K562 (cell line): ENCODE data around the gene PPP2R3B. TPM values are rescaled to one million over a fixed set of nuclear protein-coding genes. Genes with fewer than 3 reads are reported as not detected.
A peak's percentile ranks its signal among the peaks of the same experiment; 100 is the strongest.

Source experiments
- ATF4 ChIP-seq: fragments of 450-650 bp; formaldehyde crosslinking; IDR thresholded peaks from 2 replicates; pipeline ENCODE4 v1.4.0; 2022; ENCODE audit warnings: mild to moderate bottlenecking, moderate library complexity
- BCL6 ChIP-seq: fragments of 250-450 bp; sonication (Bioruptor Pico); IDR thresholded peaks from 2 replicates; pipeline ENCODE4 v1.4.0; 2020
- CHD7 ChIP-seq: fragments of 200-600 bp; sonication (generic); IDR thresholded peaks from one replicate; pipeline ENCODE4 v1.6.1; 2012; ENCODE audit warnings: mild to moderate bottlenecking, low read depth, low read length, inconsistent platforms
- SMAD1 ChIP-seq: fragments of 150-350 bp; IDR thresholded peaks from 2 replicates; pipeline ENCODE4 v1.6.1; 2014; ENCODE audit warnings: low read length, low read depth; ENCODE audit not compliant: partially characterized antibody
- SMARCA5 ChIP-seq: fragments of 450-650 bp; IDR thresholded peaks from 2 replicates; pipeline ENCODE4 v1.6.1; 2016
- ZBTB2 ChIP-seq: fragments of 450-650 bp; IDR thresholded peaks from 2 replicates; pipeline ENCODE4 v1.6.1; 2016; ENCODE audit warnings: antibody characterized with exemption
- ZNF79 ChIP-seq: fragments of 250-450 bp; sonication (Bioruptor Pico); IDR thresholded peaks from 2 replicates; pipeline ENCODE4 v1.4.0; 2020; ENCODE audit warnings: low read depth, mild to moderate bottlenecking, moderate library complexity
- polyA plus RNA-seq, 8 experiments: library from polyadenylated mRNA; depleted of rRNA in 4 of 8; stranded (reverse) in 5 of 8; unstranded in 3 of 8; fragments of >200 nt; fragmentation: Nextera tagmentation in 2 of 8; fragmentation: Illumina TruSeq in 1 of 8; extraction: Ambion mirVana in 2 of 8; extraction: Trizol in 1 of 8; gene quantifications; 2 replicates each; pipeline versions ENCODE4 v1.2.1 to v1.2.3, GENCODE V29; 2011 to 2014; ENCODE audit warnings: inconsistent platforms in 1 of 8, missing spikeins in 1 of 8
- total RNA-seq, 7 experiments: library from RNA; depleted of rRNA in 6 of 7; stranded (reverse); fragments of >200 nt in 6 of 7; fragmentation: Illumina TruSeq in 2 of 7; extraction: Trizol in 2 of 7; gene quantifications; 2 replicates each; pipeline versions ENCODE4 v1.2.1 to v1.2.3, GENCODE V29; 2011 to 2021; ENCODE audit warnings: low replicate concordance in 1 of 7
- TF ChIP-seq, protein P1 (sequence below): sonication (generic); formaldehyde crosslinking; IDR thresholded peaks from 2 replicates; pipeline ENCODE4 v1.8.1; 2023; ENCODE audit warnings: mild to moderate bottlenecking, missing genetic modification reagents
- TF ChIP-seq, protein P2 (sequence below): fragments of 150-350 bp; conservative IDR thresholded peaks from 2 replicates; pipeline ENCODE4 v1.6.1; 2014; ENCODE audit warnings: low read length

PPP2R3B gene
- total and polyA plus RNA-seq, 9 of the 15 experiments (the other 6 are each of a cell fraction or from before 2014, with no cell fraction given): 0.04 to 18.2 (median 8.2) TPM; not detected in 1

DNA sequence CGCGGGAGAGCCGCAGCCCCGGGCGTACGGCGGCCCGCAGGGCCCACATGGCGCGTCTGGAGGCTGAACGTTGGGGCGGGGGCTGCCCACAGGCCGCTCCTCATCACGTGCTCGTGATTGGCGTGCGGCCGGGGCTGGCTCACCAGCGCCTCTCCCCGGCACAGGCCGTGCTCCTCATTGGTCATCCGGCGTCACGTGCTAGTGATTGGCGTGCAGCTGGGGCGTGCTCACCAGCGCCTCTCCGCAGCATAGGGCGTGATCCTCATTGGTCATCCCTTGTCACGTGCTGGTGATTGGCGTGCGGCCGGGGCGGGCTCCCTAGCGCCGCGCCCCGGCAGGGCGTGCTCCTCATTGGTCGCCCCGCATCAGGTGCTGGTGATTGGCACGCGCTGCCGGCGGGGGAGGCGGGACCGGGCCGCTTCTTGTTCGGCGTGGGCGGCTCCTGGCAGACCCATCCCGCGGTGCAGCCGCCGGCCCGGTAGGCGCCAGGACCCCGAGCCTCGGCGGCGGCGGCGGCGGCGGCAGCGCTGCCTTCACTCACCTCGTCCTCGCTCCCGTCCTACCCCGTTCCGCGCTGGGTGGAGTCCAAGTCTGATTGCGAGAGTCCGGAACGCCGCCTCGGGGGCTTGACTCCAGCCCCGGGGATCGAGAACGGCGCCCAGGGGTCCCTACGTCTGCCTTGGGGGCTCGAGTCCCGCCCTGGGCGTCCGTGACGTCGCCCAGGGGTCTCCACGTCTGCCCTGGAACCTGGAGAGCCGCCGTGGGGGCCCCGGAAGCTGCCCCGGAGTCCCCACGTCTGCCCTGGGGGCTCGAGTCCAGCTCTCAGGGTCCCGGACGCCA, 67.7 kb downstream of the PPP2R3B start, which contains the start of gene GTPBP6 (continued):
- TF ChIP-seq CHD7 (no peak), SMAD1 (peak; percentile 9), ZBTB2 (no peak), BCL6 (CRISPR knock-in tag) (no peak), SMARCA5 (no peak), ZNF79 (CRISPR knock-in tag) (no peak), ATF4 (CRISPR knock-in tag) (no peak)
- TF ChIP-seq, protein P1, sequence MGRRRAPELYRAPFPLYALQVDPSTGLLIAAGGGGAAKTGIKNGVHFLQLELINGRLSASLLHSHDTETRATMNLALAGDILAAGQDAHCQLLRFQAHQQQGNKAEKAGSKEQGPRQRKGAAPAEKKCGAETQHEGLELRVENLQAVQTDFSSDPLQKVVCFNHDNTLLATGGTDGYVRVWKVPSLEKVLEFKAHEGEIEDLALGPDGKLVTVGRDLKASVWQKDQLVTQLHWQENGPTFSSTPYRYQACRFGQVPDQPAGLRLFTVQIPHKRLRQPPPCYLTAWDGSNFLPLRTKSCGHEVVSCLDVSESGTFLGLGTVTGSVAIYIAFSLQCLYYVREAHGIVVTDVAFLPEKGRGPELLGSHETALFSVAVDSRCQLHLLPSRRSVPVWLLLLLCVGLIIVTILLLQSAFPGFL (CRISPR knock-in tag): no peak
- TF ChIP-seq, protein P2, sequence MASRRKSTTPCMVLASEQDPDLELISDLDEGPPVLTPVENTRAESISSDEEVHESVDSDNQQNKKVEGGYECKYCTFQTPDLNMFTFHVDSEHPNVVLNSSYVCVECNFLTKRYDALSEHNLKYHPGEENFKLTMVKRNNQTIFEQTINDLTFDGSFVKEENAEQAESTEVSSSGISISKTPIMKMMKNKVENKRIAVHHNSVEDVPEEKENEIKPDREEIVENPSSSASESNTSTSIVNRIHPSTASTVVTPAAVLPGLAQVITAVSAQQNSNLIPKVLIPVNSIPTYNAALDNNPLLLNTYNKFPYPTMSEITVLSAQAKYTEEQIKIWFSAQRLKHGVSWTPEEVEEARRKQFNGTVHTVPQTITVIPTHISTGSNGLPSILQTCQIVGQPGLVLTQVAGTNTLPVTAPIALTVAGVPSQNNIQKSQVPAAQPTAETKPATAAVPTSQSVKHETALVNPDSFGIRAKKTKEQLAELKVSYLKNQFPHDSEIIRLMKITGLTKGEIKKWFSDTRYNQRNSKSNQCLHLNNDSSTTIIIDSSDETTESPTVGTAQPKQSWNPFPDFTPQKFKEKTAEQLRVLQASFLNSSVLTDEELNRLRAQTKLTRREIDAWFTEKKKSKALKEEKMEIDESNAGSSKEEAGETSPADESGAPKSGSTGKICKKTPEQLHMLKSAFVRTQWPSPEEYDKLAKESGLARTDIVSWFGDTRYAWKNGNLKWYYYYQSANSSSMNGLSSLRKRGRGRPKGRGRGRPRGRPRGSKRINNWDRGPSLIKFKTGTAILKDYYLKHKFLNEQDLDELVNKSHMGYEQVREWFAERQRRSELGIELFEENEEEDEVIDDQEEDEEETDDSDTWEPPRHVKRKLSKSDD: no peak
